Neural cell (in vitro differentiated cells): ENCODE data around the gene GRID1.

Source experiments
- CTCF ChIP-seq: fragments of 450-650 bp; IDR thresholded peaks from 2 replicates; pipeline ENCODE4 v1.5.1; 2014; ENCODE audit warnings: antibody characterized with exemption, mild to moderate bottlenecking, moderate library complexity; ENCODE audit not compliant: poor library complexity, severe bottlenecking
- POLR2AphosphoS5 ChIP-seq: IDR thresholded peaks from 2 replicates; pipeline ENCODE4 v1.6.1; 2012
- SMC3 ChIP-seq: fragments of 450-650 bp; conservative IDR thresholded peaks from 2 replicates; pipeline ENCODE4 v1.6.1; 2014; ENCODE audit warnings: antibody characterized with exemption, mild to moderate bottlenecking, moderate library complexity; ENCODE audit not compliant: poor library complexity

- TF ChIP-seq CTCF (no peak), POLR2AphosphoS5 (no peak), SMC3 (no peak)
Measured at GRCh38 chr10:86229376-86229775, 137.2 kb downstream of the GRID1 start.
